Measurements from ENCODE around the gene ANKLE1. TPM values are rescaled to one million over a fixed set of nuclear protein-coding genes. Genes with fewer than 3 reads are reported as not detected.

ANKLE1 gene
- total RNA-seq, 1 experiment from 2014 or later, result 16.5 TPM

DNA sequence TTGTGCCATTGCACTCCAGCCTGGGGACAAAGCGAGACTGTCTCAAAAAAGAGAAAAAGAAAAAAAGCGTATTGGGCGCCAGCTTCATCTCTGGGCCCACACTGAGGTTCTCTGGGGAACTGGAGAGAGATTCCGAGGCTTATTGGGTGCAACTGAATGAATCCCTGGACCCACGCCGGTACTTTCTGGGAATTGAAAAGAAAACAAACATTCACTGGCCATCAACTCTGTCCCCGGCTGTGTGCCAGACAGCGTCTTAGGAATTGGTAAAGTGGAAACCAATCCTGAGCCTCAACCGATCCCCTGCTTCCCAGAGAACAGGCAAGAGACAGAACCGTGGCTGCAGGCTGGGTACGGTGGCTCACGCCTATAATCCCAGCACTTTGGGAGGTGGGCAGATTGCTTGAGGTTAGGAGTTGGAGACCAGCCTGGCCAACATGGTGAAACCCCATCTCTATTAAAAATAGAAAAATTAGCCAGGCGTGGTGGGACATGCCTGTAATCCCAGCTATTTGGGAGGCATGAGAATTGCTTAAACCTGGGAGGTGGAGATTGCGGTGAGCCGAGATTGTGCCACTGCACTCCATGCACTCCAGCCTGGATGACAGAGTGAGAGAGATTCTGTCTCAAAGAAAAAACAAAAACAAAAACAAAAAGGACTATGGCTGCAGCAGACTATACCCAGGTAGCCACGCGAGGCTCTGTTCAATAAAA is 44.3 kb downstream of the ANKLE1 start:
- Histone ChIP-seq H4K8ac (replicated peaks; ENCODE audit: insufficient read length, low read depth, low read length) (no peak overlapping the region), H3K4me2 (ENCODE audit: insufficient read depth, insufficient read length, low read length) (peak overlapping the region; percentile 37), H3K4me1 (ENCODE audit: insufficient read depth, low read length) (no peaks in the 10 kb centered on the region), H3K79me2 (ENCODE audit: insufficient read depth, low read length) (no peaks in the 10 kb centered on the region), H3K27me3 (ENCODE audit: insufficient read depth, low read length) (no peaks in the 10 kb centered on the region), H3T11ph (ENCODE audit: low read length) (no peak overlapping the region), H3K23me2 (ENCODE audit: insufficient read length, low read depth, low read length, poor library complexity, severe bottlenecking) (peaks cover 5% of the 10 kb centered on the region), H2BK20ac (ENCODE audit: low read depth, low read length, poor library complexity, severe bottlenecking) (no peak overlapping the region), H2BK12ac (ENCODE audit: insufficient read length, low read depth, low read length) (no peak overlapping the region), H2AFZ (ENCODE audit: low read length) (no peak overlapping the region), H3K9me3 (ENCODE audit: control insufficient read depth, low read depth, low read length) (no peaks in the 10 kb centered on the region), H2BK120ac (ENCODE audit: low read depth, low read length, poor library complexity, severe bottlenecking) (no peak overlapping the region), H3K4ac (ENCODE audit: low read depth, low read length) (no peak overlapping the region), H3K27ac (ENCODE audit: insufficient read length, low read depth, low read length) (no peak overlapping the region), H2AK5ac (ENCODE audit: insufficient read length, low read length) (no peak overlapping the region), H3K18ac (ENCODE audit: insufficient read length, low read depth, low read length) (no peak overlapping the region), H4K5ac (ENCODE audit: insufficient read length, low read depth, low read length) (no peak overlapping the region), H4K20me1 (ENCODE audit: control insufficient read depth, insufficient read depth, insufficient read length) (no peaks in the 10 kb centered on the region), H3K79me1 (ENCODE audit: insufficient read depth, low read depth, low read length, poor library complexity, severe bottlenecking) (no peaks in the 10 kb centered on the region), H4K91ac (ENCODE audit: insufficient read length, low read depth, low read length) (no peak overlapping the region), H3K56ac (ENCODE audit: insufficient read length, low read depth, low read length) (no peak overlapping the region), H3K14ac (ENCODE audit: insufficient read depth, low read length) (no peak overlapping the region), H3K23ac (ENCODE audit: insufficient read length, low read depth, low read length) (no peak overlapping the region), H2BK15ac (ENCODE audit: low read depth, low read length) (no peak overlapping the region), H3K9ac (ENCODE audit: extremely low read depth, insufficient read length, low read length) (no peak overlapping the region), H2BK5ac (ENCODE audit: insufficient read length, low read length) (no peak overlapping the region)
- DNase-seq, result no peak
- no peak for TF ChIP-seq CTCF (conservative IDR thresholded peaks at IDR 0.05)
- Mint-ChIP-seq H3K27me3 (ENCODE audit: low read depth) (peaks cover 7% of the 10 kb centered on the region), H3K27ac (0 out of 7 replicates have a peak overlapping the region, but pooled peaks of 1 of the 3 experiments have one; percentile 57), H3K36me3 (ENCODE audit: insufficient read depth in 1 of 3, low read depth in 3 of 3) (peaks cover 9 to 41% (median 27%) of the 10 kb centered on the region in 3 experiments), H3K4me1 (peaks cover 6 to 23% of the 10 kb centered on the region in 2 experiments), H3K9me3 (no peaks in the 10 kb centered on the region), H3K4me3 (peak overlapping the region in 1 of 2 experiments; percentile 60; a peak in 1 of 5 replicates)
- no CpG with 5 or more reads among the region's 17 CpGs for WGBS (ENCODE audit: extremely low coverage, insufficient read length, low lambda C conversion rate)

All from H9 (cell line).